LNCaP clone FGC (cell line): Measurements from ENCODE around the gene PAM.

Experiments used
- DNase-seq: peaks from one replicate; pipeline ENCODE4 v3.0.0-alpha.2; 2011; ENCODE audit warnings: low read depth
- H3K4me3 ChIP-seq: 2 replicates; pipeline ENCODE4 v1.5.1; 2011; ENCODE audit warnings: mild to moderate bottlenecking, low read depth, low read length, control low read depth
- TF ChIP-seq, protein P1 (sequence below): IDR thresholded peaks from 2 replicates; pipeline ENCODE4 v1.5.1; 2012; ENCODE audit warnings: mild to moderate bottlenecking; ENCODE audit not compliant: control insufficient read depth, insufficient read depth; ENCODE audit errors: extremely low read depth

The PAM gene

DNA sequence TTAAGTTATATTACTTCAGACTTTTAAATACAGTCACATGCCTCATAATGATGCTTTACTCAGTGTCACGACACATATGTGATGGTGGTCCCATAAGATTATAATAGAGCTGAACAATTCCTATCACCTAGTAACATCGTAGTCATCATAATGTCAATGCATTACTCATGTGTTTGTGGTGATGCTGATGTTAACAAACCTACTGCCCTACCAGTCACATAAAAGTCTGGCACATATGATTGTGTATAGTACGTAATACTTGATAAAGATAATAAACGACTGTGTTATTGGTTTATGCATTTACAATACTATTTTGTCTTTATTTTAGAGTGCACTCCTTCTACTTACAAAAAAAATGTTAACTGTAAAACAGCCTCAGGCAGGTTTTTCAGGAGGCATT is 103.7 kb downstream of the PAM start:
- DNase-seq = no peak
- no peak overlapping the region for H3K4me3 ChIP-seq
- TF ChIP-seq, protein P1, sequence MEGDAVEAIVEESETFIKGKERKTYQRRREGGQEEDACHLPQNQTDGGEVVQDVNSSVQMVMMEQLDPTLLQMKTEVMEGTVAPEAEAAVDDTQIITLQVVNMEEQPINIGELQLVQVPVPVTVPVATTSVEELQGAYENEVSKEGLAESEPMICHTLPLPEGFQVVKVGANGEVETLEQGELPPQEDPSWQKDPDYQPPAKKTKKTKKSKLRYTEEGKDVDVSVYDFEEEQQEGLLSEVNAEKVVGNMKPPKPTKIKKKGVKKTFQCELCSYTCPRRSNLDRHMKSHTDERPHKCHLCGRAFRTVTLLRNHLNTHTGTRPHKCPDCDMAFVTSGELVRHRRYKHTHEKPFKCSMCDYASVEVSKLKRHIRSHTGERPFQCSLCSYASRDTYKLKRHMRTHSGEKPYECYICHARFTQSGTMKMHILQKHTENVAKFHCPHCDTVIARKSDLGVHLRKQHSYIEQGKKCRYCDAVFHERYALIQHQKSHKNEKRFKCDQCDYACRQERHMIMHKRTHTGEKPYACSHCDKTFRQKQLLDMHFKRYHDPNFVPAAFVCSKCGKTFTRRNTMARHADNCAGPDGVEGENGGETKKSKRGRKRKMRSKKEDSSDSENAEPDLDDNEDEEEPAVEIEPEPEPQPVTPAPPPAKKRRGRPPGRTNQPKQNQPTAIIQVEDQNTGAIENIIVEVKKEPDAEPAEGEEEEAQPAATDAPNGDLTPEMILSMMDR = no peak

DNA sequence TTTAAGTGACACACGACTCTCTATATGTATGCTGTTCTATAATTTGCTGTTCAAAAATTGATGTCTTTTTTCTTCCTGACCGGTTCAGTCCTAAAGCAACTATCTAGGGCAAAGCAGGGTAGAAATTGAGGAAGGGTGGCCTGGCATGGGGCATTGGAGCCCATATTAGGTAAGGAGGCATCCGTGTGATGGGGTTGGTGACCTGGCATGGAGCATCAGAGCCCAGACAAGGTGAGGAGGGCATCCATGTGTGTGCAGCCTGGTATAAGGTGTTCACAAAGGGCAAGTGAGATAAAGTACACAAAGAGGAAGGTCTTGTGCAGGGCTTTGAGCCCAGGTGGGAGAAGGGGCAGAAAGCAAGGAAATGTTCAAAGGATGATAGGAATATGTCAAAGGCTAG is 104.9 kb downstream of the PAM start:
- no peak overlapping the region for H3K4me3 ChIP-seq
- no peak for DNase-seq
- TF ChIP-seq, protein P1 = no peak

DNA sequence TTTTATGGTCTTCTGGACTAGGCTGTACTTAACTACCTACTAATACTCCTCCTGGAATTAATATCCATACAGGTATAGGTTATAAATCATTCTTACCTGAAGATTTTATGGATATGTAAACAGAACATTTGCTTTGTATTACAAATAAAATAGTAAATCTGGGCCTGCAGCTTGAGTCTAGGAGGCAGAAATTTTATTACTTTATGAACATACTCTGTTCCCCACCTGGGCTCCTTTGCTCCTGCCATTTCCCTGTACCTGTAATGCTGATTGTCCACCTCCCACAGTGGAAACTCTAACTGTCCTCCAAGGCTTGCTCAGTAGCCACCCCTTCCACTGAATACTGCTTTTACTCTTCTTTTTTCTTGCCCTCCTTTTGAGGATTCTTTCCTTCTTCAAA is 108.0 kb downstream of the PAM start:
- H3K4me3 ChIP-seq = no peak overlapping the region
- no peak for DNase-seq
- TF ChIP-seq, protein P1 = no peak

DNA sequence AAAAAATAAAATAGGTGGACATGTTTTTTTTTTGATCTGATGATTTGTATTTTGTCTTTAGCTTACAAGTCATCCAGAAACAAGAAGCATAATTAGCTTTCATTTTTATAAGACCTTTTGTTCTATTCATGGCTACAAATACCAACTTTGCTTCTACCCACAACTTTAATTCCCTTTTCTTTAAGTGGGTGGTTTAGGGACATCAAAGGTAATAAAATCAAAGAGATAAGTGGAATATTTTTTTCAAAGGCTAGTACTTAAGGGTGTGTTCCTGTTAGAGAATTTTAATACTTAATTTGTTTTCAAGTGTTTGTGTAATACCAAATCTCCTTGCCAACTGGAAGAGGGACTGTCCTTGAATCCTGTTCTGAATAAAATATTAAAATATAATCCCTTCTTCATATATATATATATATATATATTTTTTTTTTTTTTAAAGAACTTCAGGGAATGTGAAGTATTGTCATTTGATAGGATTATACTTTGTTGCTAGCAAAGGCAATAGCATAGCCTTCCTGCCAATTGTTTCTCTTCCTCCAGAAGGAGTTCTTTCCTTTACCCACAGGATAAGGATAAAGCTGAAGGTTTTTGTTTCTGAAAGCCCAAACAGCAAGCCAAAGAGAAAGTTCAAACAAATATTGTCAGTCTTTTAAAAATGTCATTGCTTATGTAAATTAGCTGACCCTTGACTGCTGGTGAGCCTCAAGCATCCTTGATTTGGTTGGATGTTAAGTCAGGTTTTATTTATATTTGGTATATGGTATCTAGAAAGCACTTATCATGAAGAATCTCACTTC is 108.9 kb downstream of the PAM start:
- TF ChIP-seq, protein P1 = no peak
- no peak for DNase-seq
- H3K4me3 ChIP-seq = no peak overlapping the region

DNA sequence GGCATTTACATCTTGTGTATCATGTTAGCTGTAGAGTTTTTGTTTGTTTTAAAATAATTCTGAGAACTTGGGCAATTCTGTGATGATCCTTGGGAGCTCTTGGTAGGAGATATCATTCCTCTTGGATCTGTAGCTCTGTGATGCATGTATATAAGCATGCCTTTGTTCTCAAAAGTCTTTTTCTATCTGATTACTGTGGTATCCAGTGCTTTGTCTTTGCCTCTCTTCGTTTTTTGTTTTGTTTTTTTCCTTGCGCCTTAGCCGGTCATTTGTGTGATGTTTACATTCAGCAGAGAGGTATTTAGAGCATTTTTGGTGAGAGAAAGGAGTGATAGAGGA is 110.0 kb downstream of the PAM start:
- TF ChIP-seq, protein P1 = no peak
- DNase-seq = no peak
- no peak overlapping the region for H3K4me3 ChIP-seq

DNA sequence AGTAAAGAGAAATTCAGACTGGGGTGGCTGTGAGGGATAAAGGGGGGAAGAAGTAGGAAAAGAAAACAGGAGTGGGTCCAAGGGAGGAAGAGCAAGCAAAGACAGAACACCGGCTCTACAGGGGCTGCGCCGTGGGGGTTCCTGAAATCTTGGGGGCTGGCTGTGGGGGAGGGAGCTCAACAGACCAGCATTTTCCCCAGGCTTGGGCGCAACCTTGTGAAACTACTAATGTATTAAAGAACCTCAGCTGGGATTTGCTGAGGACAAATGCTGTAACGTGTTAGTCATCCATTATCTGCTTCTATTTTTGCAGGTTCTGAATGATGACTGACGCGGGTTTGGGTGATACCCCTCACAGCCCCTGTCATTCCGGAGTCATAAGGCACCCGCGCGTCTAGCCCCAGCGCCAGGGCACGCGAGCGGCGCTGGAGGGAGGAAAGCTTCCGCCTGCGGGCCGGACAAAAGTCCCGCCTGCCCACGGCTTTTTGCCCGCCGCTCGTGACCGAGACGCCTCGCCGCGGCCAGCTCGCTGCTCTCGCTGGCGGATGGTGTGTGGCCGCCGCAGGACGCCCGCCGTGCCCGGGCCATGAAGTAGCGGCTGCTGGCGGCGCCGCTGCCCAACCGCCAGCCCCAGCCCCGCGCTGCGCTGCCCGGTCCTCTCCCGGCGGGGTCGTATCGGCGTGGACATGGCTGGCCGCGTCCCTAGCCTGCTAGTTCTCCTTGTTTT is 110.6 kb downstream of the PAM start:
- no peak for DNase-seq
- TF ChIP-seq, protein P1 = no peak
- H3K4me3 ChIP-seq = peak overlapping the region; percentile 33

DNA sequence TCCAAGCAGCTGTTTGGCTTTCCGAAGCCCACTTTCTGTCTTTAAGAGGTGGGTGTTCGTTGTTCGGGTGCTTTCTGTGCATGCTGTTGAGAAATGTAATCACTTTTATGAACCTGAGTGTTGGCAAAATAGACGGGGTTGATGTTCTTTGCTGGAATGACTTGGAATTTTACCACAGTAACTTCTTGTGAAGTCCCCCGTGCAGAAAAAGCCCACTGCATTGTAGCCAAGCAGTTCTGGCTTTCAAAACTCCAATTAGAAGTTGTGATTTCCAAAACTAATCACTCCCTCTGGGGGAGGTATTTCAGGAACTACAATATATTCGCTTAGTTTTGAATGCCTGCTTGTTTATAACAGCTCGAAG is 111.1 kb downstream of the PAM start:
- no peak for DNase-seq
- peak overlapping the region; percentile 33; the same call in 1 of the 2 replicates for H3K4me3 ChIP-seq

More for the DNA sequence above, 111.1 kb downstream of the PAM start:
- TF ChIP-seq, protein P1 = no peak
